GM19395 (cell line): ENCODE measurements around the gene TIE1.

Experiments
- ATAC-seq: cut with Tn5 transposase; IDR thresholded peaks from one replicate; pipeline ENCODE4 v1.9.1; 2021; ENCODE audit warnings: mild to moderate bottlenecking, moderate library complexity; ENCODE audit not compliant: unreplicated experiment

Gene TIE1

DNA sequence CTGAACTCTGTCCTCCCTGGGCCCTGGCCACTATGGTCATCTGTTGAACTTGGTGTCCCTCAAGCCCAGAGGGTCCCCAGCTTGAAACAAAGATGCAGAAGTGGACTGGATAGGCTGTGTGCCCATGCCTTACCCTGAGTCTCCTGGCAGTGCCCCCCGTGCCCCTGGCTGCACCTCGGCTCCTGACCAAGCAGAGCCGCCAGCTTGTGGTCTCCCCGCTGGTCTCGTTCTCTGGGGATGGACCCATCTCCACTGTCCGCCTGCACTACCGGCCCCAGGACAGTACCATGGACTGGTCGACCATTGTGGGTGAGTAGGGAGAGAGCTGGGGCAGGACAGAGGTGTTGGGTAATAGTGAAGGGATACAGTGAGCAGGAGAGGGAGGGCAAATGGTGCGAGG is 10.7 kb downstream of the TIE1 start:
- ATAC-seq = no peak

DNA sequence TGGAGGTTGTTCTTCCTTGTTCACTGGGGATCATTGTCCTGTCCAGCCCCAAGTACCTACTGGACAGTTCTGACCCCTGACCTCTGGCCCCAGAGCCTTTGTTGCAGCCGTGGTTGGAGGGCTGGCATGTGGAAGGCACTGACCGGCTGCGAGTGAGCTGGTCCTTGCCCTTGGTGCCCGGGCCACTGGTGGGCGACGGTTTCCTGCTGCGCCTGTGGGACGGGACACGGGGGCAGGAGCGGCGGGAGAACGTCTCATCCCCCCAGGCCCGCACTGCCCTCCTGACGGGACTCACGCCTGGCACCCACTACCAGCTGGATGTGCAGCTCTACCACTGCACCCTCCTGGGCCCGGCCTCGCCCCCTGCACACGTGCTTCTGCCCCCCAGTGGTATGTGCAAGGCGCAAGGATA is 11.4 kb downstream of the TIE1 start:
- no peak for ATAC-seq

DNA sequence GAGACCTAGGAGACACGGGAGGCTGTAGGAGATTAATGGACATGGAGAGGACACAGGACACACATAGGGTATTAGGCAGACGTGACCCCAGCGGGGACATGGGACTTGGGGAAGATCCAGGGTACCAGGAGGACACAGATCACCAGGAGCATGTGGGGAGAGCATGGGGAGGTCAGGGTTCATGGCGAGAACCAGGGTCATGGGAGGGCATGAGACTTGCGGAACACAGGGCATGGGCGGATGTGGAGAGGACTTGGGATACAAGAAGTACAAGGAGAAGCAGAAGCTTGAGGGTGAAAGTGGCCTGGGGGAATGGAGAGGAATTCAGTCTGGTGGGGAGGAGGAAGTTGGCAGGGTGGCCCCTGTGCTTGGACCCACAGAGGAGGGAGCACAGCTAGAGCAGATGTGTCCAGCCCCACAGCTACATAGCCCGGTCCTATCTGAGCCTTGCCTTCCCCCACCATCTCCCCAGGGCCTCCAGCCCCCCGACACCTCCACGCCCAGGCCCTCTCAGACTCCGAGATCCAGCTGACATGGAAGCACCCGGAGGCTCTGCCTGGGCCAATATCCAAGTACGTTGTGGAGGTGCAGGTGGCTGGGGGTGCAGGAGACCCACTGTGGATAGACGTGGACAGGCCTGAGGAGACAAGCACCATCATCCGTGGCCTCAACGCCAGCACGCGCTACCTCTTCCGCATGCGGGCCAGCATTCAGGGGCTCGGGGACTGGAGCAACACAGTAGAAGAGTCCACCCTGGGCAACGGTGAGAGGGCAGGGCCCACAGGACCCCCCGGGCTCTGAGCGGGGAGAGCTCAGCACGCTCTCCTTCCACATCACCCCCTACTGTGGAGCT is 12.1 kb downstream of the TIE1 start:
- no peak for ATAC-seq

DNA sequence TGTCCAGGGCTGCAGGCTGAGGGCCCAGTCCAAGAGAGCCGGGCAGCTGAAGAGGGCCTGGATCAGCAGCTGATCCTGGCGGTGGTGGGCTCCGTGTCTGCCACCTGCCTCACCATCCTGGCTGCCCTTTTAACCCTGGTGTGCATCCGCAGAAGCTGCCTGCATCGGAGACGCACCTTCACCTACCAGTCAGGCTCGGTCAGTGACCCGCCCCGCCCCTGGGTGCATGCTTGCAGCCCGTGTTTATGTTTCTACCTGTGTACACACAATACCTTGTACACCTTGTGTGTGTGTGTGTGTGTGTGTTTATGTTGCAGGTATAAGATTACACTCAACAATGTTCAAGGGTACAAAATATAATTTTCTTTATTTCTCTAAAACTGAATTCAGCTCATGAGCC is 13.0 kb downstream of the TIE1 start:
- no peak for ATAC-seq

DNA sequence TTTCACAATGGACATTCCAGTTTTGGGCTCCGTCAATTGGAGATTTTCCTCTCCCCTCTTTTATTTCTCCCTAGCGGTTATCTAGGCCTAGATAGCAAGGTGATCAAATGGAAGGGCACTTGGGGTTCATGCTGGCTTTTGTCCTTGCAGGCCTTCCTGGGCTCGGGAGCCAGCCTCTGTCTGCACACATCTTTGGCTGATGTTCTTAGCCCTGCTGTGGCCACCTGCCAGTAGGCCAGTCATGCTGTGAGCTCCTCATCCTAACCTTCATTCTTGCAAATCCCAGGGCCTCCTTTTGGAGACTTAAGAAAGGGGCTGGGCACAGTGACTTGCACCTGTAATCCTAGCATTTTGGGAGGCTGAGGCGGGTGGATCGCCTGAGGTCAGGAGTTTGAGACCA is 13.5 kb downstream of the TIE1 start:
- ATAC-seq = no peak

DNA sequence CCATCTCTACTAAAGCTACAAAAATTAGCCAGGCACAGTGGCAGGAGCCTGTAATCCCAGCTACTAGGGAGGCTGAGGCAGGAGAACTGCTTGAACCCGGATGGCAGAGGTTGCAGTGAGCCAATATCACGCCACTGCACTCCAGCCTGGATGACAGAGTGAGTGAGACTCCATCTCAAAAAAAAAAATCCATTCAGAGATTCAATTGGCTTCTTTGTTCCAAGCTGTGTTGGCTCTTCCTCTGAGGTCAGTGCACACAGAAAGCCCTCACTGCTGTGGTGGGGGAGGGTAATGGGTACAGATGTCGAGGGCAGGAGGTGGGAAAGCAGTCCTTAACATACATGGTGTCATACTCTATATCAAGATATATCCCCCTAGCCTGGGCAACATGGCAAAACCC is 14.7 kb downstream of the TIE1 start:
- ATAC-seq = no peak

DNA sequence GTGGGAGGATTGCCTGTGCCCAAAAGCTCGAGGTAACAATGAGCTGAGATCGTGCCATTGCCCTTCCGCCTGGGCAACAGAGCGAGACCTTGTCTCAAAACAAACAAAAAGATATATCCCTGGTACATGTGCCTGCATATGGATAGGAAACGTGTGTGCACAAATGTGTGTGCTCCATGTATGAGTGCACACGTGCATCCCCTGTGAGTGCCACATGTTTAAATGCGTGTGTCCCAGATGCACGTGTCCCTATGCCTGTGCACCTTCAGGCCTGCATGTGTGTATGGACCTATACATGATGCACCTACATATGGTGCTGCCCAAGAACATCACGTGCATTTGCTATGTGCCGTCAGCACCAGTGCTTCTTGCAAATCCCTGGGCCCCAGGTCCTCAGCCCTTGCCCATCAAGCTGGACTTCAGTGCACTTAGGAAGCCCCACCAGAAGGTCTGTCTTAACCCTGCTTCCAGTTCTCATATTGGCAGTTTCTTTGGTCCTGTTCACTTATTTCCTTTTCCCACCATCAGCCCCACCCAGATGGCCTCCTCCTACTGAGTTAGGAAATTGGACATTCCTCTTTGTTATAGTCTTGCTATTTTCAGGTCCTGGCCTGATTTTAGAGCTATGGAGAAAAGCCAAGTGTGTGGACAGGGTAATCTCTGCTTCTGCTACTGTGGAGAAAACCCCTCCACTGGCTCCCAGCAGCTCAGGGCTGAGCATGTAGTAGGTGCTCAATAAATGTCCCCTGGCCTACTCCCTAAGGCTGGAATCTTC is 15.4 kb downstream of the TIE1 start:
- ATAC-seq = no peak

DNA sequence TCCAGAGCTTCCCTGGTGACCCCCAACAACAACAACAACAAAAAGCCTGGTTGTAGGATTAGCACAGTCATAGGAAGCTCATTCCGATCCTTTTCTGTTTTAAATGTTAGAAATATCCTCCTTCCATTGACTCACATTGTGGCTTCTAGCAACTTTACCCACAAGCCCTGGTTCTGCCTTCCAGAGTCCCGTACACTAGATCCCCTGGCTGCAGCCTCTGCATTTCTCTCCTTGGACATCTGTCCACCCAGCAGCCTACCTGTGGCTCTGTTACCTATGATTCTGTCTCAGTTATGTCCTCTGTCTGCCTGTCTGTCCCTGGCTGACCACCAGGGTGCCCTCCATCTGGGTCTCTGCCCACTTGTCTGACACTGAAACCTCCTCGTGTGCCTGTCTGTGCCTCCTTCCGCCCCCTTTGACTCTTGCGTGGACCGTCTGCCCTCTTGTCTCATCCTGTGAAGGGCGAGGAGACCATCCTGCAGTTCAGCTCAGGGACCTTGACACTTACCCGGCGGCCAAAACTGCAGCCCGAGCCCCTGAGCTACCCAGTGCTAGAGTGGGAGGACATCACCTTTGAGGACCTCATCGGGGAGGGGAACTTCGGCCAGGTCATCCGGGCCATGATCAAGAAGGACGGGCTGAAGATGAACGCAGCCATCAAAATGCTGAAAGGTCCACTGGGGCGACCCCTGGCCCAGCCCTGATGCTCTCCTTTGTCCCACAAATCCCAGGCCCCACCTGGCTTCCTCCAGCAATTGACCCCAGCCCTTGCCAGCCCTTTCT is 16.1 kb downstream of the TIE1 start:
- no peak for ATAC-seq

DNA sequence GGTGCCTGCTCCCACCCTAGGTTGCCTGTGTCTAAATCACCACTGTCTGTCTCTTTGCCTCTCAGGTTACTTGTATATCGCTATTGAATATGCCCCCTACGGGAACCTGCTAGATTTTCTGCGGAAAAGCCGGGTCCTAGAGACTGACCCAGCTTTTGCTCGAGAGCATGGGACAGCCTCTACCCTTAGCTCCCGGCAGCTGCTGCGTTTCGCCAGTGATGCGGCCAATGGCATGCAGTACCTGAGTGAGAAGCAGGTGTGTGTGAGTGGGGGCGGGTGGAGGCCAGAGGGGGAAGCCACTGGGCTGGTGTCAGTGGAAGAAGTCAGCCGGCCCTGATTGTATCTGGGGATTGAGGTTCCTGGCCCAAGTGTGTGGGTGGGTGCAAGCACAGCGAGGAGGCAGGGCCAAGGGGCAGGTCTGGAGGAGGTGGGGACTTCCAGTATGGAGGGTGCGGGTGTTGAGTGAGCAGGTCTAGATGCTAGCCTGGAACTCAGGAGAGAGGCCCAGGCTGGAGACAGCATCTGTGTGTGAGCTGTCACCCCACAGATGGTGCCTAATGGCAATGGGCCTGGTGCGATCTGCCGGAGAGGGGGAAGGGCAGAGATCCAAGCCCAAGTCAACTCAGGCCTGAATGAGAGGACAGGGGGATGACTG is 17.2 kb downstream of the TIE1 start:
- ATAC-seq = no peak

DNA sequence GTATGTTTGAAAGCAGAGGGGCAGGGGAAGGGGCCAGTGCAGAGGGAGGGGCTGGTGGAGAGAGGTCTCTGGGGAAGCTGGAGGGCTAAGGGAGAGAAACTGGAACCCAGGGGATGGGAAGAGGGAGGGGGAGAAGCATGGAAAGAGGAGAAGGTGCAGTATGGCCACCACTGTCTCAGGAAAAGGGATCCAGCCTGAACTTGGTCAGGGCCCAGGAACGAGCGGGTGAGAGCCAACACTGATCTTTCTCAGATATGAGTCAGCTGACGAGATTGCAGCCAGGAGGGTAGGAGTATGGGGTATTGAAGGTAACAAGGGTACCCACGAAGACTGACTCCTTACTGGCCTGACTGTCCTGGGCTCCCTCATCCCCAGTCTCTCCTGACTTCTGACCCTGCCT is 18.0 kb downstream of the TIE1 start:
- ATAC-seq = no peak

DNA sequence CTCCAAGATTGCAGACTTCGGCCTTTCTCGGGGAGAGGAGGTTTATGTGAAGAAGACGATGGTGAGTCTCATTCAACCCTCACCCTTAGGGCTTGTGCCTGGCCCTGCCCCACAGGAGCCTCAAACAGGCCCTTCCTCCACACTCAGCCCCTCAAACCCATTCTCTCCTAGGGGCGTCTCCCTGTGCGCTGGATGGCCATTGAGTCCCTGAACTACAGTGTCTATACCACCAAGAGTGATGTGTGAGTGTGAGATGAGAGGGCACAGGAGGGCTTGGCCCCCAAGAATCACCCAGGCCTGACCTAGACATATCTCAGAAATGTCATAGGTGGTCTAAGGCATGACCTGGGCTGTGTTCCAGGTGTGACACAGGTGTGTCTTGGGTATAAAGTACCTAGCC is 18.5 kb downstream of the TIE1 start:
- no peak for ATAC-seq

DNA sequence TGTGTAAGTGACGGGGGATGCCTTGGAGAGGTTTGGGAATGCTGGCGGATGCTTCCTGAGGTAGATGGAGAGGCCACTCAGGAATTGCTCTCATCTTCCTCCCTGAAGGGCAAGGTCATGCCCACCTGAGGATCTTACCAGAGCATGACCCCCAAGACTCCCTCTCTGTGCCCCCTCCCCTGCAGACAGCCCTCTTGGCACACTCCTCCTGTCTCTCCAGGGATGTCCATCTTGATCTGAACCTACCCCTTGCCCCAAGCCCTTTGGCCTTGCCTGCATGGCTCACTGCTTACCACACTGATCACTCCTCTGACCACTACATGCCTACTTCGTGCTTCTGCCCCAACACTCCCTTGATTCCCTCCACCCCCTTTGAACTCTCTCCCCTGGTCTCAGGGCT is 19.0 kb downstream of the TIE1 start:
- no peak for ATAC-seq

DNA sequence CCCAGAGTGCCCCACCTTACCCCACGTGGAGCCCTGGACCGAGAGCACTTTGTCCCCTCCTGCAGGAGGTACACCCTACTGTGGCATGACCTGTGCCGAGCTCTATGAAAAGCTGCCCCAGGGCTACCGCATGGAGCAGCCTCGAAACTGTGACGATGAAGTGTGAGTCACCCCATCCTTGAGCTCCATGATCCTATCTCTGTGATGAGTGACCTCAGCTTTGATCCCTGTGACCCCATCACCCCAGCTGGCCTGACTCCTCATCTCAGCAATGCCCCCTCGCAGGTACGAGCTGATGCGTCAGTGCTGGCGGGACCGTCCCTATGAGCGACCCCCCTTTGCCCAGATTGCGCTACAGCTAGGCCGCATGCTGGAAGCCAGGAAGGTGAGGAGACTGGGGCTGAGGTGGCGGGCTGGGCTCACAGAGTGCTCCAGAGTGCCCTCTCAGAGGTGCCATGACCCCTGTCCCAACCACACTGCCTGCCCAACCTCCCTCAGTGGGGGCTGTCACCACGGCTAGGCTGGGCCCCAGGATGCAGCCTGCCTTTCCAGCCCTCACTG is 20.6 kb downstream of the TIE1 start:
- no peak for ATAC-seq

DNA sequence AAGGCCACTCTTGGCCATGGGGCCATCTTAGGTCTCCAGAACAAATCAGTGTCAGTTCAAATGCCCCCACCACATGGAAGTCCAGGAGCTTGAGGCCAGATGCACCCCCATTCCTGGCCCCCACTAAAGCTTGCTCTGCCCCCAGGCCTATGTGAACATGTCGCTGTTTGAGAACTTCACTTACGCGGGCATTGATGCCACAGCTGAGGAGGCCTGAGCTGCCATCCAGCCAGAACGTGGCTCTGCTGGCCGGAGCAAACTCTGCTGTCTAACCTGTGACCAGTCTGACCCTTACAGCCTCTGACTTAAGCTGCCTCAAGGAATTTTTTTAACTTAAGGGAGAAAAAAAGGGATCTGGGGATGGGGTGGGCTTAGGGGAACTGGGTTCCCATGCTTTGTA is 21.7 kb downstream of the TIE1 start:
- ATAC-seq = no peak

DNA sequence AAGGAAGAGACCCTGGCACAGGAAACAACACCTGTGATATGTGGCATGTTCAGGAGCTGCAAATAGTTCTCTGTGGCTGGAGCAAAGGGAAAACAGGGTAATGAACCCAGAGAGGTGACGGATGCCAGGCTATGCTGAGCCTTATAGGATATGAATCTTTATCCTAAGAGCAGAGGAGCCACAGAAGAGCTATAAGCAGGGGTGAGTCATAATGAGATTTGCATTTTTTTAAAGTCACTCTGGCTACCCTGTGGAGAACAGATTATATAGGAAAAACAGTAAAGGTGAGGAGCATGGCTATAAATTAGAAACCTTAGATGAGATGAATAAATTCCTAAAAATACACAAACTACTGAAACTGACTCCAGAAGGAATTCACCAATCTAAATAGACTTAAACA is 24.0 kb downstream of the TIE1 start:
- no peak for ATAC-seq

DNA sequence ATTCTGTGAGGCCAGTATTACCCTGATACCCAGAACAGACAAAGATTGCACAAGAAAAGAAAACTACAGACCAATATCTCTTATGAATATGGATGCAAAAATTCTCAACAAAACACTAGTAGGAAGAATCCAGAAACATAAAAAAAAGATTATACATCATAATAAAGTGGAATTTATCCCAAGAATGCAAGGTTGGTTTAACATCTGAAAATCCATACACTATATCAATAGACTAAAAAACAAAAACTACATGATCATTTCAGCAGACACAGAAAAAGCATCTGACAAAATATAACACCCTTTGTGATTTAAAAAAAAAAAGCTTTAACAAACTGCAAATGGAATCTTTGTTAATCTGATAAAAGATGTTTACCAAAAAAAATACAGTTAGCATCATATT is 24.6 kb downstream of the TIE1 start:
- ATAC-seq = no peak

DNA sequence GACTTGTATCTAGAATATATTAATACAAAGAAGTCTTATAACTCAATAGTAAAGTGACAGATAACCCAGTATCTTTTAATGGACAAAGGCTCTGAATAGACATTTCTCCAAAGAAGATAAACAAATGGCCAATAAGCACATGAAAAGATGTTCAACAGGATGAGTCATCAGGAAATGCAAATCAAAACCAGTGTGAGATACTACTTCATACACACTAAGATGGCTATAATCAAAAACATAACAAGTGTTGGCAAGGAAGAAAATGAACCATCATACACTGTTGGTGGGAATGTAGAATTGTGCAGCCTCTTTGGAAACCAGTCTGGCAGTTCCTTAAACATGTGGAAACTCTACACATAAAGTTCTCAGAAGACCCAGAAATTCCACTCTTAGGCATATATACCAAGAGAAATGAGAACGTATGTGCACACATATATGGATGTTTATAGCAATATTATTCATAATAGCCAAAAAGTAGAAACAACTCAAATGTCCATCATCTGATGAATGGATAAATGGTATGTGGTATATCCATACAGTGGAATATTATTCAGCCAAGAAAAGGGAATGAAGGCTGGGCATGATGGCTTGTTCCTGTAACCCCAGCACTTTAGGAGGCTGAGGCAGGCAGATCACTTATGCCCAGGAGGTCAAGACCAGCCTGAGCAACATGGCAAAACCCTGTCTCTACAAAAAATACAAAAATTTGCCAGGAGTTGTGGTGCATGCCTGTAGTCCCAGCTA is 26.9 kb downstream of the TIE1 start:
- ATAC-seq = no peak

DNA sequence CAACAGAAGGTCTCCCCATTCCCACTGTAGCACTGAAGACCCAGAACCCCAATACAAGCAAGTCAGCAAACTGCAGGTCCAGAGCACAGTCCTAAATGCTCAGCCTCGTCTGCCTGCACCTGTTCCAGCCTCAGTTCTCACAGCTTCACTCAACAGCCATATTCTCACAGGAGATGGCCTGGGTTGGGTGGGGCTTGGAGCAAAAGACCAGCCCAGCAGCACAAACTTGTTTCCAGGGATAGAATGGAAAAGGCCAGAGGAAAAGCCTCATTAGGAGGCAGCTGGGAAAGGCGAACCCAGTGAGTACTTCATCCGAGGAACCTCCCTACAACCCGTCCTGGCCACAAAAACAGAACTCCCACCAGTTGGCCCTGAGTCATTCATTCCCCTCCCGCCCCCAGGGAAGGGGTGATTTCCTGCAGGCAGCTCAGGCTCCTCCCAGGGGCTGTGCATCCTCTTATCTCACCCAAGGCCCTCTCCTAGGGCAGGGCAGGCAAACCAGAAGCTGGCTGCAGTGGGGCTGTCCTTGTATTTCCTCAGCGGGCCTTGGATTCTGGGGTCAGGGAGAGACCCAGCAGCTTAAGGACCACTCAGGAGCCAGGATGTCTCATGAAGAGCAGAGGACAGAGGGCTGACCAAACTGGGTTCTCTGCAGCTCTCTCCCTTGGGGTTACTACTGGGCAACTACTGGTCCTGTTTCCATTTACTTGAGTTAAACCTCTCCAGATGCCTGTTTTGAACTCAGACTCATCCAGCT is 29.4 kb downstream of the TIE1 start:
- no peak for ATAC-seq

DNA sequence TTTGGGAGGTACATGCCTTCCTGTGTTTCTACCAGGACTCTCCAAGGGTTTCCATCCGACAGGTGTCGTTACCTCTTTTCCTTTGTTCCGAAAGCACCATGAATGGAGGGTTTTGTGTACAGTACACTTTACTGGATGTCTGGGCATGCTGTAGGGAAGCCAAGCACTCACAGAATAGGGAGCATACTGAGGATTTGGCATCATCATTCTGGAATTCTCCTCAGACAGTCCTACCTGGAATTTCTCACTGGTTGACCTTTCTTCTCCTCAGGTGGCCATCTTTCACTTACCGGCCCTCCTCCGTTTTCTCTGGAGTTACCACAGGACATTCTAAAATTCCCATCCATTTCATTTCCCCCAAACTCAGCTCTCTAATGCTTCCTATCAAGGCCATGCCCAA is 30.9 kb downstream of the TIE1 start:
- ATAC-seq = no peak
